A673 (cell line): Measurements from ENCODE around the gene PPP2R5E.

ENCODE experiments used
- CTCF ChIP-seq: fragments of 300-800, 200-600 bp; sonication (generic); conservative IDR thresholded peaks from 2 replicates; pipeline ENCODE4 v1.5.1; 2017; ENCODE audit warnings: low read depth, mild to moderate bottlenecking, antibody characterized with exemption, low read length, moderate library complexity, mixed read lengths
- EZH2 ChIP-seq: fragments of 200-600 bp; sonication (generic); IDR thresholded peaks from 2 replicates; pipeline ENCODE4 v1.6.1; 2017; ENCODE audit warnings: borderline replicate concordance, low read depth, mild to moderate bottlenecking, mixed read lengths, antibody characterized with exemption, low read length; ENCODE audit not compliant: poor library complexity, severe bottlenecking

DNA sequence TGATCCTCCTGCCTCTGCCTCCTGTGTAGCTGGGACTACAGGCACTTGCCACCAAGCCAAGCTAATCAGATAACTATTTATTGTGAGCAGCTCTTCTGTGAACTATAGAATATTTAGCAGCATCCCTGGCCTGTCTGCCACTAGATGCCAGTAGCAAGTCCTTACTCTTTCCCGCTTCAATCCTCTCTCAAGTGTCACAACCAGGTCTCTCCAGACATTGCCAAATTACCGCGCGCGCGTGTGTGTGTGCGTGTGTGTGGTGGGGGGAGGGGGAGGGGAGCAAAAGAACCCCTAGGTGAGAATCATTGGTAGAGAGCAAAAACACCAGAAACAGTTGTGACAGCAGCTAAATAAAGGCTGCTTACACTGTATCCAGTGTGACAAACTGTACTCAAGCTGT is 49.9 kb downstream of the PPP2R5E start:
- TF ChIP-seq CTCF (peak; percentile 42), EZH2 (no peak)
